EL (cell line): Measurements from ENCODE around the gene ATG101.
"Not testable (repeated sequence)": the region's sequence is repeated elsewhere in the genome, so short reads cannot be mapped to it uniquely, and the experiment has no call there.

Experiments
- DNase-seq: peaks from one replicate; pipeline ENCODE4 v3.0.0-alpha.2; 2016

ATG101 gene

DNA sequence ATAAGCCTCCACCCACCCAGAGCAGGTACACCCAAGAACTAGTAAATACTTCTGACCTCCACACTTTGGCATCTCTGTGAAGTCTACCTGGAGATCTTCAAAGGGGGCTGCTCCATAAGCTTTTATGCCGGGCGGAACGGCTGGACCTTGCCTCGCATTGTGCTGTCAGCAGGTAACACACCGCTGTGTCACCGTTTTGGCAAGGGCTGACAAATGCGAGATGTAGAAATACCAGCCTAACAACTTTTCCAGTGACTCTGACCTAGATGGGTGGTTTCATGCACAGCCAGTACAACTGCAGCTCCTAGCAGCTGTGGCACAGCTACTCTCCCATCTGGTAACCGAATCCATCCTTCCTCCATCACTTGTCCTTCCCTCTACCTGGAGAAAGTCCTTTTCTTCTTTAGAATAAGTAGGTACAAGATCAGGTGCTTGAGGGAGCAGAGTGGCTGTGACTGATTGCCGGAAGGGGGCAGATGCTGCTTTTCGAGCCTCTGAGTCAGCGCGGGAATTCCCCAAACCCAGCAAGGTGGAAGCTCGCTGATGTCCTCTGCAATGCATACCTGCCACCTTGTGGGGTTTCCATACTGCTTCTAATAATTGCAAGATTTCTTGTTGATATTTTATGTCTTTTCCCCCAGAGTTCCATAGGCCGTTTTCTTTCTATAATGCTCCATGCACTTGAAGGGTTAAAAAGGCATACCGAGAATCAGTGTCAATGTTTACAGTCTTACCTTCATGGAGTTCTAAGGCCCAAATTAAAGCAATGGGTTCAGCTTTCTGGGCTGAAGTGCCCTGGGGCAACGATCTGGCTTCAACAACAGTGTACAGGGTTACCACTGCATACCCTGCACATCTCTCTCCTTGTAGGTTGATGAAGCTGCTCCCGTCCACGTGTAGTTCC, 46.7 kb downstream of the ATG101 start:
- DNase-seq = not testable (repeated sequence)

GRCh38 chr12:52117806-52118475, 48.2 kb downstream of the ATG101 start:
- DNase-seq = not testable (repeated sequence)

GRCh38 chr12:52119398-52120254, 49.8 kb downstream of the ATG101 start:
- DNase-seq = peak; percentile 20

DNA sequence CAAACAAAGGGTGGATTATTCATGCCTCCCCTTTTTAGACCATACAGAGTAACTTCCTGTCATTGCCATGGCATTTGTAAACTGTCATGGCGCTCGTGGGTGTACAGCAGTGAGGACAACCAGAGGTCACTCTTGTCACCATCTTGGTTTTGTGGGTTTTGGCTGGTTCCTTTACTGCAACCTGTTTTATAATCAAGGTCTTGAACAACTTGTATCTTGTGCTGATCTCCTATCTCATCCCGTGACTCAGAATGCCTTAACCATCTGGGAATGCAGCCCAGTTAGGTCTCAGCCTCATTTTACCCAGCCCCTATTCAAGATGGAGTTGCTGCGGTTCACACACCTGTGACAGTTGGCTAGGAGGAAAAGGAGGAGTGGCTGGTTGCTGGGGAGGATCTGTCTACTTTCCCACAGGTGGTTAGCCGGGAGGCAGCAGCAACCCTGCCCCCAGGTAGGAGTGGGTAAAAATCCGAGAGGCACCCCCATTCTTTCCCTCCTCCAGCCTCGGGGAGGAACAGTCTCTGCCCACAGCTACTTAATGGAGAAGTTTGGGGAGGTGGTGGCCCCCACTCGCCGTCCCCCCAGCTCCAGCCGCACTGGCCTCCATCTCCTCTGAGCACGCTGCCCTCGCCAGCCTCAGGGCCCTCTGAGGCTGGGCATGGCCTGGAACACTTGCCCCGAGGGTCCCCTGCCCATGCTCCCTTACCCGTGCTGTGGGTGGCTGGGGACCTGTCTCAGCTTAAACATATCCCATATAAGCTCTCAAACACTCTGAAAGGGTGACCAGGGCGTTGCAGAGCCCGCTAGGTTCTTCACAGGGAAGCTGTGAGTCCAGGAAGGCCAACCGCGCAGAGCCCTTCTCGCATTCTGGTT, 51.4 kb downstream of the ATG101 start:
- DNase-seq = peak; percentile 33

- DNase-seq = peak; percentile 53
Observed at GRCh38 chr12:52121824-52122539, 52.2 kb downstream of the ATG101 start.

DNA sequence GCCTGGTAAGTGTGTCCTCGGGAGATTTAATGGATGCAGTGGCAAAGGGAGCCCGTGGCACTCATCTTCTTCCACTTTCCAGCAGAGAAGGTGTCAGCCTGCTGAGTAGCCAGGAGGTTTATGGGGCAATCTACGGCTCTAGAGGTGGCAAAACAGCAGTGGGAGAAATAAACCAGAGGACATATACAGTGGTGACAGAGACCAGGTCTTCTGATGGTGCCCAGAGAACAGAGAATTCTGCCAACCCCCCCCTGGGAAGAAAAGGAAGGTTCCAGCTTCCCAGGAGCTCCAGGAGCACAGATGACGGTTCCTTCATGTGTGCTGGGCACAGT, 52.7 kb downstream of the ATG101 start:
- no peak for DNase-seq

DNA sequence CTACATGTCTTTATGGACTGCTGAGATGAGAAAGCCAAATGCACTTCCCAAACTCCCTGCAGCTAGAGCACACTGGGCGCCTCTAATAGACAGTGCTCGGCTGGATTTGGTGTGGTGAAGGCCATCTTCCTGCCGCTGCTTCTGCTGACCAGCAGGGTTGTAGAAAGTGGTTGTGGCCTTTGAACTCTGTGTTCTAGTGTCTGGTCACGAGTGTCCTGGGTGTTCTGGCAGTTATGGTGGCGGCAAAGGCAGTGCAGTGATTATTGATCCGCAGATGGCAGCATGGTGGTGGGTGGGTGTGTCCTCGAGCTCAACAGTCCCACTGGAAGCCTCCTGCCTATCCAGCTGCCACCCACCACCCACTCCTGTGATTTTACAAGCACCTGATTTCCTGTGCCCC, 53.1 kb downstream of the ATG101 start:
- DNase-seq = no peak

DNA sequence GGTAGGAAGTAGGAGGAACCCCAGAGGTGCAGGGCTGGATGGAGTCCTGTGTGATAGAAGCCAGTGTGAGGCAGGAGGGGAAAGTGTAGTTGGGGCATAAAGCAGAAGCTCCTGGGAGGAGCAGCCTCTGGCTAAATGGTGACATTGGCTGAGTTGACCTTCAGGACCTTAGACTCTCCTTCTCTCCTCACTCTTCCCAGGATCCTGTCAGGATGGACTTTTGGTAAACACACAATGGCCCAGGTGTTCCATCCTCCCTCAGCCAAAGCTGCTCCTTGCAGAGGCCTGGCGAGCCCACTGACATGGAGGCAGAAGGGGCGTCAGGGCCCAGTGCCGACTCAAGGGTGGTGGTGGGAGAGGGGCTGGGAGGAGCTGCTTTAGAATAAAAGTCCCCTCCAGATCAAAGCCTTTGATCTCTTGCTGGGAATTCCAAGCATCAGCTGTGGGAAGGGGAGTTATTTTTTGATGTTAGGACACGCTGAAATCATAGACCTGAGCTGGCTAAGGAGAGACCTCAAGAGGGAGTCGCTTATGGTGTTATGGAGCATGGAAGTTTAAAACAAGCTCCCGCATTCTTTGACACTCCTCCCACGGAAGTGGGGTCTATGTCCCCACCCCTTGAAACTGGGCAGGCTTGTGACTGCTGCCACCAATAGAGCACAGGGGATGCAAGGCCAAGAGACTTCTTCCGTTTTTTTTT, 53.9 kb downstream of the ATG101 start:
- no peak for DNase-seq

GRCh38 chr12:52125476-52125900, 55.7 kb downstream of the ATG101 start:
- no peak for DNase-seq

DNA sequence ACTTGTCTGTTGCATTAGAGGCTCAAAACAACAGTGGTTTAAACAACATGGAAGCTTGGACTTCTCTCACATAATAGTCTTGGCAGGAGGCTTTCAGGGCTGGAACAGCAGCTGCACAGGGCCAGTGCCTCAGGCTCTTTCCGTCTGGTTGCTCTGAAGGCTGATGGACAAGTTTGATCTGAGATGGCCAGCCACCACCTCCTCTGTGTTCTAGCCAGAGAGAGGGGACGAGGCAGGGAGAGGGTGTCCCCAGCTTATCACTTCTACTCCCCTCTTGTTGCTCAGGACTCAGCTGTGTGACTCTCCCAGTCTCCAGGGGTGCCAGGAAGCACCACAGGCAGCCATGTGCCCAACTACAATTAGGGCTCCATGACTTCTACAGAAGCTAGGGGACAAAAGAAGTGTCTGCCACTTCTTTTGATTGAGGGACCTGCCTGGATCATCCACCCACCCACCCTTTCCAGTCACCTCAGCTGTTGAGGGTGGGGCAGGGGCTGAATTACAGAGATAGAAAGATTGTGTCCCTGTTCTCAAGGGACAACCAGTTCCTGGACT, 56.3 kb downstream of the ATG101 start:
- DNase-seq = no peak
